HCT116 (cell line): Measurements from ENCODE around the gene RNPEPL1. TPM values are rescaled to one million over a fixed set of nuclear protein-coding genes. Genes with fewer than 3 reads are reported as not detected.

Experiments
- ATAC-seq: fragments of 200-7000 bp; cut with Tn5 transposase; 2 replicates; pipeline ENCODE4 v1.9.1; 2020; ENCODE audit warnings: mild to moderate bottlenecking, moderate library complexity
- BruUV-seq: library from RNA; stranded (reverse); fragments of 400-500 nt; replicated peaks from 2 replicates; lab custom pipeline; 2021; lab: Mats Ljungman, UMichigan
- CTCF ChIA-PET: fragments of 300-600 bp; sonication (Branson Sonifier 250); formaldehyde crosslinking; loops from one replicate; lab custom pipeline; 2021; ENCODE audit warnings: antibody characterized with exemption; lab: Charles Lee
- POLR2A ChIA-PET: fragments of 300-600, 350-600 bp; sonication (Branson Sonifier 250); formaldehyde crosslinking; loops from one replicate; lab custom pipeline; 2021; ENCODE audit warnings: antibody characterized with exemption; lab: Charles Lee
- RAD21 ChIA-PET, 2 experiments: fragments of 300-600 bp; sonication (Branson Sonifier 250); formaldehyde crosslinking; loops; one replicate each; lab custom pipeline; 2023; ENCODE audit warnings: low total read pairs in 2 of 2; ENCODE audit not compliant: uncharacterized antibody in 2 of 2, unreplicated experiment in 2 of 2, low non-redundant PET in 1 of 2; lab: Charles Lee
- DNase-seq: peaks from one replicate; pipeline ENCODE4 v3.0.0-alpha.2; 2010; ENCODE audit warnings: low read depth, low spot score
- H2AFZ ChIP-seq: fragments of 200-600 bp; shearing (Covaris generic), sonication (generic); 2 replicates; pipeline ENCODE4 v1.6.1; 2017; ENCODE audit warnings: low read depth, mixed run types, mixed read lengths, antibody characterized with exemption, low read length; ENCODE audit not compliant: poor library complexity, severe bottlenecking
- H3K27ac ChIP-seq: 2 replicates; pipeline ENCODE4 v1.5.1; 2012; ENCODE audit warnings: low read depth, low read length
- H3K27me3 ChIP-seq: fragments of 200-600 bp; sonication (generic); 2 replicates; pipeline ENCODE4 v1.6.1; 2016; ENCODE audit warnings: mixed run types, low read length, mixed read lengths; ENCODE audit not compliant: insufficient read depth
- H3K36me3 ChIP-seq, 2 experiments: fragments of 200-500 bp in 1 of 2; fragments of 200-600 bp in 1 of 2; sonication (Bioruptor generic) in 1 of 2; sonication (generic) in 1 of 2; 2 replicates each; pipeline versions ENCODE4 v1.5.1 to v1.6.1; 2014 to 2016; ENCODE audit warnings: low read length in 2 of 2, inconsistent platforms in 1 of 2, mixed read lengths in 1 of 2, mixed run types in 1 of 2; ENCODE audit not compliant: insufficient read depth in 2 of 2, control insufficient read depth in 1 of 2
- H3K4me1 ChIP-seq, 2 experiments: fragments of 200-600 bp in 1 of 2; sonication (generic) in 1 of 2; 2 replicates each; pipeline versions ENCODE4 v1.5.1 to v1.6.1; 2012 to 2017; ENCODE audit warnings: low read length in 2 of 2, inconsistent platforms in 1 of 2, mild to moderate bottlenecking in 1 of 2, mixed read lengths in 1 of 2, mixed run types in 1 of 2, moderate library complexity in 1 of 2; ENCODE audit not compliant: insufficient read depth in 2 of 2, control insufficient read depth in 1 of 2
- H3K4me2 ChIP-seq: fragments of 200-600 bp; sonication (generic); 2 replicates; pipeline ENCODE4 v1.6.1; 2017; ENCODE audit warnings: mixed run types, low read length, mixed read lengths
- H3K4me3 ChIP-seq, 2 experiments: fragments of 200-600 bp in 1 of 2; sonication (generic) in 1 of 2; replicated peaks in 1 of 2; 2 replicates each; pipeline ENCODE4 v1.5.1; 2011 to 2016; ENCODE audit warnings: low read length in 2 of 2, control low read depth in 1 of 2, low read depth in 1 of 2, mild to moderate bottlenecking in 1 of 2, mixed read lengths in 1 of 2, mixed run types in 1 of 2
- H3K79me2 ChIP-seq: fragments of 200-600 bp; sonication (generic); 2 replicates; pipeline ENCODE4 v1.6.1; 2017; ENCODE audit warnings: mild to moderate bottlenecking, mixed run types, low read length, moderate library complexity, mixed read lengths; ENCODE audit not compliant: insufficient read depth
- H3K9ac ChIP-seq: fragments of 200-600 bp; sonication (generic); 2 replicates; pipeline ENCODE4 v1.6.1; 2016; ENCODE audit warnings: low read length, mixed read lengths
- H3K9me2 ChIP-seq: fragments of 200-600 bp; sonication (generic), shearing (Covaris generic); 2 replicates; pipeline ENCODE4 v1.6.1; 2017; ENCODE audit warnings: mixed run types, mild to moderate bottlenecking, moderate library complexity; ENCODE audit not compliant: insufficient read depth
- H3K9me3 ChIP-seq, 2 experiments: fragments of 200-500 bp in 1 of 2; fragments of 200-600 bp in 1 of 2; sonication (Bioruptor generic) in 1 of 2; sonication (generic) in 1 of 2; 2 replicates each; pipeline ENCODE4 v1.6.1; 2014 to 2017; ENCODE audit warnings: low read length in 2 of 2, mixed read lengths in 2 of 2, inconsistent platforms in 1 of 2, low read depth in 1 of 2, mild to moderate bottlenecking in 1 of 2, mixed run types in 1 of 2, moderate library complexity in 1 of 2; ENCODE audit not compliant: control insufficient read depth in 1 of 2, insufficient read depth in 1 of 2
- H4K20me1 ChIP-seq: fragments of 200-600 bp; sonication (generic), shearing (Covaris generic); 2 replicates; pipeline ENCODE4 v1.6.1; 2017; ENCODE audit warnings: mixed run types, mild to moderate bottlenecking, moderate library complexity; ENCODE audit not compliant: insufficient read depth
- CBX3 ChIP-seq: IDR thresholded peaks from 2 replicates; pipeline ENCODE4 v1.6.1; 2012; ENCODE audit warnings: low read depth
- CEBPB ChIP-seq: IDR thresholded peaks from 2 replicates; pipeline ENCODE4 v1.6.1; 2012; ENCODE audit warnings: low read depth
- EGR1 ChIP-seq: IDR thresholded peaks from 2 replicates; pipeline ENCODE4 v1.6.1; 2012; ENCODE audit warnings: low read depth
- ELF1 ChIP-seq: IDR thresholded peaks from 2 replicates; pipeline ENCODE4 v1.6.1; 2012; ENCODE audit warnings: low read depth, borderline replicate concordance
- EZH2 ChIP-seq: fragments of 200-600 bp; sonication (generic); IDR thresholded peaks from 2 replicates; pipeline ENCODE4 v1.6.1; 2017; ENCODE audit warnings: antibody characterized with exemption, mixed run types
- POLR2AphosphoS5 ChIP-seq: IDR thresholded peaks from 2 replicates; pipeline ENCODE4 v1.6.1; 2011; ENCODE audit warnings: mild to moderate bottlenecking, low read depth, low read length, moderate library complexity
- RAD21 ChIP-seq: IDR thresholded peaks from 2 replicates; pipeline ENCODE4 v1.6.1; 2012; ENCODE audit warnings: low read depth, mild to moderate bottlenecking
- SIN3A ChIP-seq: IDR thresholded peaks from 2 replicates; pipeline ENCODE4 v1.6.1; 2012; ENCODE audit warnings: low read depth
- SP1 ChIP-seq: IDR thresholded peaks from 2 replicates; pipeline ENCODE4 v1.6.1; 2012; ENCODE audit warnings: low read depth
- SRF ChIP-seq: IDR thresholded peaks from 2 replicates; pipeline ENCODE4 v1.6.1; 2012; ENCODE audit warnings: low read depth
- TCF7L2 ChIP-seq: IDR thresholded peaks from 2 replicates; pipeline ENCODE4 v1.7.0; 2011; ENCODE audit warnings: borderline replicate concordance, inconsistent platforms; ENCODE audit not compliant: insufficient read depth, insufficient read length; ENCODE audit errors: extremely low read depth
- YY1 ChIP-seq: IDR thresholded peaks from 2 replicates; pipeline ENCODE4 v1.6.1; 2011; ENCODE audit warnings: low read length, low read depth, moderate library complexity, mild to moderate bottlenecking; ENCODE audit not compliant: insufficient replicate concordance; ENCODE audit errors: extremely low read depth
- intact Hi-C: fragments of 100-400 bp; cut with micrococcal nuclease; formaldehyde crosslinking; loops from 2 replicates; pipeline ENCODE4 v1.10.0; 2022
- total RNA-seq: library from RNA; stranded (reverse); gene quantifications from one replicate; pipeline ENCODE4 v1.2.1, GENCODE V29; 2021; ENCODE audit not compliant: unreplicated experiment
- TF ChIP-seq, protein P1 (sequence below): IDR thresholded peaks from 2 replicates; pipeline ENCODE4 v1.6.1; 2012
- TF ChIP-seq, protein P2 (sequence below), 3 experiments: fragments of 200-600 bp in 1 of 3; sonication (generic) in 1 of 3; IDR thresholded peaks in 2 of 3; conservative IDR thresholded peaks in 1 of 3; 2 replicates each; pipeline ENCODE4 v1.5.1; 2012 to 2017; ENCODE audit warnings: low read depth in 2 of 3, low read length in 2 of 3, antibody characterized with exemption in 1 of 3, borderline replicate concordance in 1 of 3, control low read depth in 1 of 3, mild to moderate bottlenecking in 1 of 3, mixed read lengths in 1 of 3, mixed run types in 1 of 3, moderate library complexity in 1 of 3; ENCODE audit not compliant: insufficient read depth in 1 of 3
- TF ChIP-seq, protein P3 (sequence below): IDR thresholded peaks from 2 replicates; pipeline ENCODE4 v1.6.1; 2011; ENCODE audit warnings: mild to moderate bottlenecking, low read length, moderate library complexity; ENCODE audit not compliant: insufficient replicate concordance; ENCODE audit errors: extremely low read depth

The RNPEPL1 gene
- total RNA-seq, 1 experiment from 2014 or later: 49.7 TPM

- TF ChIP-seq ELF1: no peak
- TF ChIP-seq, all 23 proteins: peak for 0
These were observed 45.5 kb downstream of the RNPEPL1 start (continued) for GRCh38 chr2:240613781-240614180.

DNA sequence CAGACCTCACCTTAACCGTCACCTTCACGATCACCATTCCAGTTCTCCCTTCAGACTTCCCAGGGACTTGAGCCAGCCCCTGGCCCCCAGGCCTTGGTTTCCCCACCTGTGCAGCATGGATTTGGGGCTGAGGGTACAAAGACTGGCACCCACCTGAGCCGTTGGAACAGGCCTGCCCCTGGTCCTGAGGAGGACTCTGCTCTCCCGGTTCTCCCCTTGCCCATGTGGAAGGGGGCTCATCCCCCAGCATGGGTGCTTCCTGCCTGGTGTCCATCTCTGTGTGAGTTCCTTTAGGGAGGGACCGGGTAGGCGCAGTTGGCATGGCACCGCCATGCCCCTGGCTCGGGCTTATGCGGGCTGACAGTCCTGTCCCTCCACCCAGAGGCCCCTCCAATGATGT lies 46.1 kb downstream of the RNPEPL1 start:
- no peaks in the 10 kb centered on the region for H4K20me1 ChIP-seq
- DNase-seq: no peak
- H2AFZ ChIP-seq: no peak overlapping the region
- TF ChIP-seq CEBPB: no peak
- TF ChIP-seq YY1: no peak
- POLR2A ChIA-PET: no interaction called here
- no TSS peak for BruUV-seq
- no peak overlapping the region for H3K27ac ChIP-seq
- RAD21 ChIA-PET: no interaction called here
- no peak overlapping the region for H3K4me3 ChIP-seq
- no peaks in the 10 kb centered on the region for H3K9me2 ChIP-seq
- H3K4me2 ChIP-seq: no peak overlapping the region
- H3K27me3 ChIP-seq: no peaks in the 10 kb centered on the region
- CTCF ChIA-PET: no interaction called here
- H3K9me3 ChIP-seq: peaks cover 0 to 11% of the 10 kb centered on the region in 2 experiments; a peak in 2 of 4 replicates
- H3K9ac ChIP-seq: no peak overlapping the region
- no peaks in the 10 kb centered on the region for H3K36me3 ChIP-seq
- no peak for ATAC-seq
- intact Hi-C loops: no loop called here
- no peaks in the 10 kb centered on the region for H3K4me1 ChIP-seq
- no peaks in the 10 kb centered on the region for H3K79me2 ChIP-seq

- H3K27me3 ChIP-seq: no peaks in the 10 kb centered on the region
- H3K79me2 ChIP-seq: no peaks in the 10 kb centered on the region
- no peak overlapping the region for H3K4me2 ChIP-seq
- H4K20me1 ChIP-seq: no peaks in the 10 kb centered on the region
- no peak overlapping the region for H3K27ac ChIP-seq
- DNase-seq (no peak), ATAC-seq (no peak)
- H2AFZ ChIP-seq: no peak overlapping the region
- no TSS peak for BruUV-seq
- no peaks in the 10 kb centered on the region for H3K9me2 ChIP-seq
- no peaks in the 10 kb centered on the region for H3K4me1 ChIP-seq
- H3K36me3 ChIP-seq: no peaks in the 10 kb centered on the region
- no peak overlapping the region for H3K9ac ChIP-seq
- no peak overlapping the region for H3K4me3 ChIP-seq
- CTCF ChIA-PET: no interaction called here
- POLR2A ChIA-PET: no interaction called here
- intact Hi-C loops: no loop called here
- H3K9me3 ChIP-seq: peaks cover 0 to 11% of the 10 kb centered on the region in 2 experiments; a peak in 2 of 4 replicates
- RAD21 ChIA-PET: no interaction called here
- TF ChIP-seq CEBPB (no peak), EZH2 (no peak), RAD21 (no peak), SRF (no peak), SP1 (no peak), TCF7L2 (no peak), CBX3 (no peak), YY1 (no peak), EGR1 (no peak), POLR2AphosphoS5 (no peak), SIN3A (no peak)
- TF ChIP-seq, protein P1, sequence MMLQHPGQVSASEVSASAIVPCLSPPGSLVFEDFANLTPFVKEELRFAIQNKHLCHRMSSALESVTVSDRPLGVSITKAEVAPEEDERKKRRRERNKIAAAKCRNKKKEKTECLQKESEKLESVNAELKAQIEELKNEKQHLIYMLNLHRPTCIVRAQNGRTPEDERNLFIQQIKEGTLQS: no peak
- TF ChIP-seq, protein P2, sequence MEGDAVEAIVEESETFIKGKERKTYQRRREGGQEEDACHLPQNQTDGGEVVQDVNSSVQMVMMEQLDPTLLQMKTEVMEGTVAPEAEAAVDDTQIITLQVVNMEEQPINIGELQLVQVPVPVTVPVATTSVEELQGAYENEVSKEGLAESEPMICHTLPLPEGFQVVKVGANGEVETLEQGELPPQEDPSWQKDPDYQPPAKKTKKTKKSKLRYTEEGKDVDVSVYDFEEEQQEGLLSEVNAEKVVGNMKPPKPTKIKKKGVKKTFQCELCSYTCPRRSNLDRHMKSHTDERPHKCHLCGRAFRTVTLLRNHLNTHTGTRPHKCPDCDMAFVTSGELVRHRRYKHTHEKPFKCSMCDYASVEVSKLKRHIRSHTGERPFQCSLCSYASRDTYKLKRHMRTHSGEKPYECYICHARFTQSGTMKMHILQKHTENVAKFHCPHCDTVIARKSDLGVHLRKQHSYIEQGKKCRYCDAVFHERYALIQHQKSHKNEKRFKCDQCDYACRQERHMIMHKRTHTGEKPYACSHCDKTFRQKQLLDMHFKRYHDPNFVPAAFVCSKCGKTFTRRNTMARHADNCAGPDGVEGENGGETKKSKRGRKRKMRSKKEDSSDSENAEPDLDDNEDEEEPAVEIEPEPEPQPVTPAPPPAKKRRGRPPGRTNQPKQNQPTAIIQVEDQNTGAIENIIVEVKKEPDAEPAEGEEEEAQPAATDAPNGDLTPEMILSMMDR (IDR thresholded peaks at IDR 0.05 in 2 of 3, conservative IDR thresholded peaks at IDR 0.05 in 1 of 3; ENCODE audit: borderline replicate concordance in 1 of 3, insufficient read depth in 1 of 3, low read depth in 2 of 3, low read length in 2 of 3): no peak
- TF ChIP-seq, protein P3, sequence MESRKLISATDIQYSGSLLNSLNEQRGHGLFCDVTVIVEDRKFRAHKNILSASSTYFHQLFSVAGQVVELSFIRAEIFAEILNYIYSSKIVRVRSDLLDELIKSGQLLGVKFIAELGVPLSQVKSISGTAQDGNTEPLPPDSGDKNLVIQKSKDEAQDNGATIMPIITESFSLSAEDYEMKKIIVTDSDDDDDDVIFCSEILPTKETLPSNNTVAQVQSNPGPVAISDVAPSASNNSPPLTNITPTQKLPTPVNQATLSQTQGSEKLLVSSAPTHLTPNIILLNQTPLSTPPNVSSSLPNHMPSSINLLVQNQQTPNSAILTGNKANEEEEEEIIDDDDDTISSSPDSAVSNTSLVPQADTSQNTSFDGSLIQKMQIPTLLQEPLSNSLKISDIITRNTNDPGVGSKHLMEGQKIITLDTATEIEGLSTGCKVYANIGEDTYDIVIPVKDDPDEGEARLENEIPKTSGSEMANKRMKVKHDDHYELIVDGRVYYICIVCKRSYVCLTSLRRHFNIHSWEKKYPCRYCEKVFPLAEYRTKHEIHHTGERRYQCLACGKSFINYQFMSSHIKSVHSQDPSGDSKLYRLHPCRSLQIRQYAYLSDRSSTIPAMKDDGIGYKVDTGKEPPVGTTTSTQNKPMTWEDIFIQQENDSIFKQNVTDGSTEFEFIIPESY: no peak
These were observed 47.1 kb downstream of the RNPEPL1 start for GRCh38 chr2:240615396-240615795.
